Measurements from ENCODE around the gene HLA-DOB. TPM values are rescaled to one million over a fixed set of nuclear protein-coding genes. Genes with fewer than 3 reads are reported as not detected.

HLA-DOB gene
- total and polyA plus RNA-seq, 2 donors (not counting 3 experiments of a cell fraction or from before 2014, with no cell fraction given), result 0.46 to 0.54 TPM

DNA sequence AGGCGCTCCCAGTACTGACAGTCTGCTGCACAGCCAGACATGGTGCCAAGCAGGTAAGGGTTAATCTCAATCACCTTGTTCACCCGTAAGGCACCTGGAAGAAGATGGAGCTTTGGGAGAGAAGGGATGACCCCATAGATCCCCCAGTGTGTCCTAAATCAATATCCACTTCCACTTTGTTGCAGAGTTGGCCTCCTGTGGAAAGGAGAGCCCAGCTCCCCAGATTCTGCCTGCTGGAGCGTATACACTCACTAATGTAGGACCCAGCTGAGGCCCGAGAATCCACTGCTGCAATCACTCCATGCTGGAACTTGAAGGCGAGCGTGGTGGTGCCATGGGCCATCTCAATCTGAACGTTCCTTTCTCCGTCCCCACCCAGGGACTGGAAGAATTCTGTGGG, 25.9 kb upstream of the HLA-DOB start:
- dilution Hi-C loops (cut with MboI; ENCODE audit: extremely low pct_ligation_motif_present, low sequenced_read_pairs) (no loop called here), intact Hi-C loops (cut with micrococcal nuclease) (loop anchor here (5.0 kb wide), 1 partner anchor 130 kb away; no protein-coding TSS in a partner anchor)
- H3K9me1 ChIP-seq (replicated peaks; ENCODE audit: control insufficient read depth, extremely low read depth, insufficient read depth, low read length), result no peaks in the 10 kb centered on the region
- peaks cover 8% of the 10 kb centered on the region for H3K4me1 ChIP-seq (ENCODE audit: control insufficient read depth, extremely low read depth, insufficient read depth, low read length)
- no peak overlapping the region for H3K27ac ChIP-seq (ENCODE audit: insufficient read depth, low read depth, low read length)
- H3K4me2 ChIP-seq (ENCODE audit: insufficient read depth, low read length), result no peak overlapping the region
- no peak overlapping the region for H3K4me3 ChIP-seq (replicated peaks in 1 of 3; ENCODE audit: insufficient read depth in 1 of 3, low read depth in 1 of 3, low read length in 3 of 3)
- no peak overlapping the region for H2AFZ ChIP-seq (ENCODE audit: low read depth, low read length)
- ChIA-PET POLR2A (no interaction called here), CTCF (interaction anchor here (1.8 to 11.0 kb wide), 3 partner anchors 11 to 27 kb away, joined by 9 to 397 read pairs (median 23); partner anchors contain the start of genes PSMB9 and TAP1)
- no peaks in the 10 kb centered on the region for H4K20me1 ChIP-seq (replicated peaks; ENCODE audit: control insufficient read depth, extremely low read depth, insufficient read depth, low read length)
- H3K79me2 ChIP-seq (ENCODE audit: control insufficient read depth, insufficient read depth, low read length), result peaks cover 3% of the 10 kb centered on the region
- H3K27me3 ChIP-seq (ENCODE audit: control insufficient read depth in 2 of 2, insufficient read depth in 2 of 2, low read length in 2 of 2), result no peaks in the 10 kb centered on the region
- TF ChIP-seq MYC (IDR thresholded peaks at IDR 0.05; ENCODE audit: low read depth, low read length), result no peak
- no peak for TF ChIP-seq POLR2A (IDR thresholded peaks at IDR 0.05; ENCODE audit: low read depth, low read length)
- TF ChIP-seq, protein P1, sequence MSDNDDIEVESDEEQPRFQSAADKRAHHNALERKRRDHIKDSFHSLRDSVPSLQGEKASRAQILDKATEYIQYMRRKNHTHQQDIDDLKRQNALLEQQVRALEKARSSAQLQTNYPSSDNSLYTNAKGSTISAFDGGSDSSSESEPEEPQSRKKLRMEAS (IDR thresholded peaks at IDR 0.05; ENCODE audit: insufficient read depth, insufficient read length), result no peak
- no peak for TF ChIP-seq FOS (IDR thresholded peaks at IDR 0.05; ENCODE audit: borderline replicate concordance, insufficient read depth, low read length)
- no peak for TF ChIP-seq JUN (IDR thresholded peaks at IDR 0.05; ENCODE audit: borderline replicate concordance, insufficient read depth, insufficient read length, low read depth)
- TF ChIP-seq POLR2AphosphoS5 (IDR thresholded peaks at IDR 0.05; ENCODE audit: insufficient read depth, low read depth, low read length), result no peak
- TF ChIP-seq EZH2 (IDR thresholded peaks at IDR 0.05; ENCODE audit: borderline replicate concordance, low read depth, low read length, severe bottlenecking), result no peak
- TF ChIP-seq, protein P2, sequence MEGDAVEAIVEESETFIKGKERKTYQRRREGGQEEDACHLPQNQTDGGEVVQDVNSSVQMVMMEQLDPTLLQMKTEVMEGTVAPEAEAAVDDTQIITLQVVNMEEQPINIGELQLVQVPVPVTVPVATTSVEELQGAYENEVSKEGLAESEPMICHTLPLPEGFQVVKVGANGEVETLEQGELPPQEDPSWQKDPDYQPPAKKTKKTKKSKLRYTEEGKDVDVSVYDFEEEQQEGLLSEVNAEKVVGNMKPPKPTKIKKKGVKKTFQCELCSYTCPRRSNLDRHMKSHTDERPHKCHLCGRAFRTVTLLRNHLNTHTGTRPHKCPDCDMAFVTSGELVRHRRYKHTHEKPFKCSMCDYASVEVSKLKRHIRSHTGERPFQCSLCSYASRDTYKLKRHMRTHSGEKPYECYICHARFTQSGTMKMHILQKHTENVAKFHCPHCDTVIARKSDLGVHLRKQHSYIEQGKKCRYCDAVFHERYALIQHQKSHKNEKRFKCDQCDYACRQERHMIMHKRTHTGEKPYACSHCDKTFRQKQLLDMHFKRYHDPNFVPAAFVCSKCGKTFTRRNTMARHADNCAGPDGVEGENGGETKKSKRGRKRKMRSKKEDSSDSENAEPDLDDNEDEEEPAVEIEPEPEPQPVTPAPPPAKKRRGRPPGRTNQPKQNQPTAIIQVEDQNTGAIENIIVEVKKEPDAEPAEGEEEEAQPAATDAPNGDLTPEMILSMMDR (IDR thresholded peaks at IDR 0.05; ENCODE audit: extremely low read depth in 1 of 2, insufficient read depth in 1 of 2, low read depth in 1 of 2, low read length in 2 of 2), result no peak
- no peak for TF ChIP-seq GATA2 (IDR thresholded peaks at IDR 0.05; ENCODE audit: insufficient read depth, insufficient read length, low read depth, low read length)
- BruUV-seq (replicated peaks), result no TSS peak
- DNase-seq (ENCODE audit: low read depth, low spot score) (no peak), FAIRE-seq (no peak)
- H3K36me3 ChIP-seq (ENCODE audit: control insufficient read depth in 2 of 2, extremely low read depth in 1 of 2, insufficient read depth in 2 of 2, low read length in 2 of 2), result no peaks in the 10 kb centered on the region
- no peaks in the 10 kb centered on the region for H3K9me3 ChIP-seq (replicated peaks; ENCODE audit: control insufficient read depth, insufficient read depth, low read length)
- H3K9ac ChIP-seq (replicated peaks; ENCODE audit: extremely low read depth, insufficient read depth, low read length), result no peak overlapping the region
